ENCODE results near the gene RFC2. TPM values are rescaled to one million over a fixed set of nuclear protein-coding genes. Genes with fewer than 3 reads are reported as not detected.

Gene RFC2
- total and polyA plus RNA-seq, 2 of the 8 experiments (the other 6 are each of a cell fraction or from before 2014, with no cell fraction given) = 52.9 to 85.4 TPM

DNA sequence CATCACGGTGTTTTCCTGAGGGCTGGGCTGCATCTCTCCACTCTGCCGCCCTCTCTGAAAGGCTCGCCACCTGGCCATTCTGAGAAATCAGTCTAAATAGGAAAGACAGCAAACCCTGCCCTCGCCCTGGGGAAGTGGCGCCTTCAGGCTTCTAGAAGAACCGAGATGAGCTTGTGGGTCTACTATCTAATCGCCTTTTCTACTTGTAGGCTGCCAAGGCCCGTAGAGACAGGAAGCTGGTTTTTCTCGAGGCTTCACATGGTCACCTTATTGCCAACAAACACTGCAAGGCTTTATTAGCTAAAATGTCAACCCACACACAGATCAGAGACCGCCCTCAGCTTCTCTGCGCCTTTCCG is 23.0 kb downstream of the RFC2 start:
- no peak overlapping the region for H3K27ac ChIP-seq (ENCODE audit: low read depth, low read length)
- no peak overlapping the region for H2AFZ ChIP-seq (ENCODE audit: low read length)
- H3K79me1 ChIP-seq (ENCODE audit: low read depth, low read length) = no peaks in the 10 kb centered on the region
- H3K23ac ChIP-seq (ENCODE audit: insufficient read length) = no peak overlapping the region
- no peak overlapping the region for H3K56ac ChIP-seq (replicated peaks; ENCODE audit: insufficient read length, low read depth, low read length)
- CTCF ChIA-PET (ENCODE audit: partially characterized antibody) = interaction anchor here (1.3 to 2.6 kb wide), 3 partner anchors 12 to 170 kb away, joined by 3 to 13 read pairs (median 5); no protein-coding TSS in a partner anchor
- no peak overlapping the region for H4K91ac ChIP-seq (replicated peaks; ENCODE audit: insufficient read length, low read length)
- DNase-seq (ENCODE audit: low read depth in 1 of 2, low spot score in 2 of 2) = no peak
- H3K9ac ChIP-seq (replicated peaks in 1 of 4; ENCODE audit: extremely low read depth in 1 of 4, low read depth in 3 of 4, low read length in 3 of 4) = no peak overlapping the region
- H3K14ac ChIP-seq (ENCODE audit: insufficient read length) = no peak overlapping the region
- no peak overlapping the region for H2BK12ac ChIP-seq (ENCODE audit: low read depth, low read length)
- no peak overlapping the region for H2BK20ac ChIP-seq (ENCODE audit: low read length)
- POLR2A ChIA-PET (ENCODE audit: partially characterized antibody) = interaction anchor here (0.6 to 3.7 kb wide), 9 partner anchors 10 to 433 kb away, joined by 3 to 19 read pairs (median 4); partner anchors contain the start of gene RFC2
- H3K27me3 ChIP-seq (replicated peaks in 1 of 4; ENCODE audit: control insufficient read depth in 3 of 4, extremely low read depth in 1 of 4, insufficient read depth in 3 of 4, low read length in 3 of 4) = no peaks in the 10 kb centered on the region
- TF ChIP-seq PHF8 (conservative IDR thresholded peaks at IDR 0.05; ENCODE audit: low read depth, low read length) (no peak), CBX8 (IDR thresholded peaks at IDR 0.05; ENCODE audit: borderline replicate concordance, low read depth, low read length) (no peak)
- 98% methylated on average over 12 of the region's 12 CpGs; no CpG with 5 or more reads in 1 of the 2 experiments for WGBS, 2 experiments (ENCODE audit: extremely low coverage in 1 of 2, insufficient coverage in 1 of 2, insufficient read length in 1 of 2, insufficient replicate concordance in 2 of 2, low coverage in 1 of 2, low lambda C conversion rate in 2 of 2, missing lambda C conversion rate in 1 of 2)
- H3K4me3 ChIP-seq (ENCODE audit: extremely low read depth in 1 of 4, insufficient read depth in 2 of 4, low read depth in 3 of 4, low read length in 4 of 4) = no peak overlapping the region
- H3K18ac ChIP-seq (ENCODE audit: extremely low read depth, low read length) = no peak overlapping the region
- no peaks in the 10 kb centered on the region for H3K23me2 ChIP-seq (ENCODE audit: low read depth, low read length)
- H2AK5ac ChIP-seq (ENCODE audit: low read depth, low read length) = no peak overlapping the region
- no peak overlapping the region for H2BK120ac ChIP-seq (replicated peaks; ENCODE audit: low read depth, low read length)
- peaks cover 4 to 6% of the 10 kb centered on the region in 2 experiments for H4K20me1 ChIP-seq (replicated peaks in 1 of 2; ENCODE audit: control insufficient read depth in 1 of 2, insufficient read depth in 2 of 2, low read length in 2 of 2)
- peaks cover 14 to 76% (median 47%) of the 10 kb centered on the region in 4 experiments for H3K36me3 ChIP-seq (ENCODE audit: control insufficient read depth in 2 of 4, insufficient read depth in 4 of 4, low read length in 3 of 4)
- no peak overlapping the region for H2BK15ac ChIP-seq (ENCODE audit: low read length)
- FAIRE-seq = no peak
- H2BK5ac ChIP-seq (ENCODE audit: low read depth, low read length) = no peak overlapping the region
- H3K4me2 ChIP-seq (ENCODE audit: insufficient read depth in 1 of 2, low read depth in 2 of 2, low read length in 2 of 2) = no peak overlapping the region
- H3K4ac ChIP-seq (replicated peaks; ENCODE audit: insufficient read length, low read depth, low read length) = no peak overlapping the region
- H3K4me1 ChIP-seq (replicated peaks in 1 of 4; ENCODE audit: control insufficient read depth in 3 of 4, insufficient read depth in 4 of 4, low read length in 3 of 4) = no peaks in the 10 kb centered on the region
- H3K79me2 ChIP-seq (ENCODE audit: control insufficient read depth in 1 of 2, insufficient read depth in 2 of 2, low read length in 2 of 2) = no peaks in the 10 kb centered on the region
- H3K9me3 ChIP-seq (ENCODE audit: insufficient read depth in 2 of 2, low read depth in 1 of 2, low read length in 1 of 2) = no peaks in the 10 kb centered on the region
- no peak overlapping the region for H4K8ac ChIP-seq (ENCODE audit: extremely low read depth, insufficient read depth, low read length)
- no peak overlapping the region for H4K5ac ChIP-seq (ENCODE audit: insufficient read length, low read depth, low read length)

Data from H1 (cell line).